Measurements from ENCODE around the gene CABCOCO1.
"Not testable (repeated sequence)": the region's sequence is repeated elsewhere in the genome, so short reads cannot be mapped to it uniquely, and the experiment has no call there.

The CABCOCO1 gene

GRCh38 chr10:61712105-61712504 is 49.4 kb downstream of the CABCOCO1 start:
- DNase-seq (ENCODE audit: low spot score) = not testable (repeated sequence)

- DNase-seq (ENCODE audit: low spot score) = not testable (repeated sequence)
These were observed 56.7 kb downstream of the CABCOCO1 start for GRCh38 chr10:61719475-61719874.

- DNase-seq (ENCODE audit: low spot score) = no peak
These were observed 57.2 kb downstream of the CABCOCO1 start for GRCh38 chr10:61719906-61720305.

- DNase-seq (ENCODE audit: low spot score) = no peak
These were observed 58.7 kb downstream of the CABCOCO1 start for GRCh38 chr10:61721431-61721830.

- DNase-seq (ENCODE audit: low spot score) = not testable (repeated sequence)
These were observed 62.5 kb downstream of the CABCOCO1 start for GRCh38 chr10:61725221-61725620.

GRCh38 chr10:61729596-61729995 is 66.9 kb downstream of the CABCOCO1 start:
- no peak for DNase-seq (ENCODE audit: low spot score)

GRCh38 chr10:61730671-61731070 is 67.9 kb downstream of the CABCOCO1 start:
- no peak for DNase-seq (ENCODE audit: low spot score)

- no peak for DNase-seq (ENCODE audit: low spot score)
These were observed 68.9 kb downstream of the CABCOCO1 start for GRCh38 chr10:61731638-61732037.

GRCh38 chr10:61732629-61733278 is 70.0 kb downstream of the CABCOCO1 start:
- DNase-seq (ENCODE audit: low spot score) = no peak

GRCh38 chr10:61733358-61733940 is 70.7 kb downstream of the CABCOCO1 start:
- peak; percentile 5 for DNase-seq (ENCODE audit: low spot score)

- DNase-seq (ENCODE audit: low spot score) = no peak
These were observed 73.2 kb downstream of the CABCOCO1 start for GRCh38 chr10:61735882-61736281.

GRCh38 chr10:61737455-61737854 is 74.7 kb downstream of the CABCOCO1 start:
- not testable (repeated sequence) for DNase-seq (ENCODE audit: low spot score)

- no peak for DNase-seq (ENCODE audit: low spot score)
These were observed 80.1 kb downstream of the CABCOCO1 start for GRCh38 chr10:61742812-61743211.

GRCh38 chr10:61744469-61744868 is 81.7 kb downstream of the CABCOCO1 start:
- no peak for DNase-seq (ENCODE audit: low spot score)

GRCh38 chr10:61746377-61746776 is 83.6 kb downstream of the CABCOCO1 start:
- no peak for DNase-seq (ENCODE audit: low spot score)

- no peak for DNase-seq (ENCODE audit: low spot score)
These were observed 84.6 kb downstream of the CABCOCO1 start for GRCh38 chr10:61747307-61747706.

GRCh38 chr10:61749291-61749690 is 86.6 kb downstream of the CABCOCO1 start:
- no peak for DNase-seq (ENCODE audit: low spot score)

GRCh38 chr10:61750943-61751471 is 88.3 kb downstream of the CABCOCO1 start:
- DNase-seq (ENCODE audit: low spot score) = peak; percentile 52

GRCh38 chr10:61751599-61751998 is 88.9 kb downstream of the CABCOCO1 start:
- no peak for DNase-seq (ENCODE audit: low spot score)

- DNase-seq (ENCODE audit: low spot score) = no peak
These were observed 89.6 kb downstream of the CABCOCO1 start for GRCh38 chr10:61752111-61753011.

- no peak for DNase-seq (ENCODE audit: low spot score)
These were observed 90.7 kb downstream of the CABCOCO1 start for GRCh38 chr10:61753453-61753852.
